GM12801 (cell line): ENCODE results near the gene MYRIP.

Experiments
- CTCF ChIP-seq: IDR thresholded peaks from one replicate; pipeline ENCODE4 v1.5.1; 2011; ENCODE audit warnings: control low read depth; ENCODE audit not compliant: insufficient read length; ENCODE audit errors: extremely low read depth

The MYRIP gene

GRCh38 chr3:40043444-40043755 is 234.0 kb downstream of the MYRIP start:
- no peak for TF ChIP-seq CTCF

- TF ChIP-seq CTCF, result no peak
These were observed 235.1 kb downstream of the MYRIP start for GRCh38 chr3:40044487-40044886.

- no peak for TF ChIP-seq CTCF
These were observed 235.6 kb downstream of the MYRIP start for GRCh38 chr3:40045051-40045450.

GRCh38 chr3:40046149-40046548 is 236.7 kb downstream of the MYRIP start:
- TF ChIP-seq CTCF, result no peak

GRCh38 chr3:40047406-40047805 is 238.0 kb downstream of the MYRIP start:
- TF ChIP-seq CTCF, result no peak

- TF ChIP-seq CTCF, result no peak
These were observed 244.3 kb downstream of the MYRIP start for GRCh38 chr3:40053663-40054062.

GRCh38 chr3:40054568-40055222 is 245.3 kb downstream of the MYRIP start:
- TF ChIP-seq CTCF, result no peak
